ENCODE data around the gene ATG14.
"Not testable (repeated sequence)": the region's sequence is repeated elsewhere in the genome, so short reads cannot be mapped to it uniquely, and the experiment has no call there.

Gene ATG14

GRCh38 chr14:55411426-55412389 is at the start of gene ATG14:
ATG14 (minus strand) TSS chr14:55411830; CDS start chr14:55411822, 8 bp downstream.
- DNase-seq (ENCODE audit: low spot score) = peak; percentile 73

- no peak for DNase-seq (ENCODE audit: low spot score)
Observed at GRCh38 chr14:55458800-55459515, 47.3 kb upstream of the ATG14 start.

GRCh38 chr14:55457496-55457895 is 45.9 kb upstream of the ATG14 start:
- no peak for DNase-seq (ENCODE audit: low spot score)

- not testable (repeated sequence) for DNase-seq (ENCODE audit: low spot score)
Observed at GRCh38 chr14:55456411-55456810, 44.8 kb upstream of the ATG14 start.

GRCh38 chr14:55454264-55455002 is 42.8 kb upstream of the ATG14 start:
- DNase-seq (ENCODE audit: low spot score) = no peak

- DNase-seq (ENCODE audit: low spot score) = no peak
Observed at GRCh38 chr14:55451950-55452349, 40.3 kb upstream of the ATG14 start.

GRCh38 chr14:55451398-55451797 is 39.8 kb upstream of the ATG14 start:
- DNase-seq (ENCODE audit: low spot score) = no peak

- DNase-seq (ENCODE audit: low spot score) = no peak
Observed at GRCh38 chr14:55450987-55451386, 39.4 kb upstream of the ATG14 start.

GRCh38 chr14:55450539-55450938 is 38.9 kb upstream of the ATG14 start:
- DNase-seq (ENCODE audit: low spot score) = no peak

GRCh38 chr14:55450124-55450523 is 38.5 kb upstream of the ATG14 start:
- no peak for DNase-seq (ENCODE audit: low spot score)

- DNase-seq (ENCODE audit: low spot score) = no peak
Observed at GRCh38 chr14:55449116-55449515, 37.5 kb upstream of the ATG14 start.

GRCh38 chr14:55448141-55448614 is 36.5 kb upstream of the ATG14 start:
- DNase-seq (ENCODE audit: low spot score) = no peak

GRCh38 chr14:55446833-55447232 is 35.2 kb upstream of the ATG14 start:
- no peak for DNase-seq (ENCODE audit: low spot score)

- peak; percentile 60 for DNase-seq (ENCODE audit: low spot score)
Observed at GRCh38 chr14:55446127-55446736, 34.6 kb upstream of the ATG14 start.

GRCh38 chr14:55441286-55441685 is 29.7 kb upstream of the ATG14 start:
- DNase-seq (ENCODE audit: low spot score) = no peak

GRCh38 chr14:55440385-55440784 is 28.8 kb upstream of the ATG14 start, which contains the start of gene TBPL2:
TBPL2 (minus strand) TSS chr14:55440616; CDS start chr14:55440449, 167 bp downstream.
- no peak for DNase-seq (ENCODE audit: low spot score)

GRCh38 chr14:55438066-55438683 is 26.5 kb upstream of the ATG14 start:
- DNase-seq (ENCODE audit: low spot score) = peak; percentile 44

- no peak for DNase-seq (ENCODE audit: low spot score)
Observed at GRCh38 chr14:55436931-55437330, 25.3 kb upstream of the ATG14 start.

GRCh38 chr14:55436519-55436918 is 24.9 kb upstream of the ATG14 start:
- no peak for DNase-seq (ENCODE audit: low spot score)

- no peak for DNase-seq (ENCODE audit: low spot score)
Observed at GRCh38 chr14:55434805-55435174, 23.2 kb upstream of the ATG14 start.

Data from NAMALWA (cell line).